Testis (tissue), 3 donors: ENCODE data around the gene WFIKKN2. TPM values are rescaled to one million over a fixed set of nuclear protein-coding genes. Genes with fewer than 3 reads are reported as not detected.

Source experiments
- DNase-seq: peaks from one replicate; pipeline ENCODE4 v3.0.0-alpha.2; 2019
- H3K27ac ChIP-seq, 2 donors: fragments of 200-600 bp; sonication (generic); one replicate each; pipeline ENCODE4 v1.5.1; 2019
- H3K27me3 ChIP-seq: fragments of 200-600 bp; sonication (generic); one replicate; pipeline ENCODE4 v1.5.1; 2019
- H3K36me3 ChIP-seq: fragments of 200-600 bp; sonication (generic); one replicate; pipeline ENCODE4 v1.5.1; 2017; ENCODE audit warnings: low read depth; ENCODE audit errors: missing control alignments
- H3K4me1 ChIP-seq: fragments of 200-600 bp; sonication (generic); one replicate; pipeline ENCODE4 v1.5.1; 2019
- H3K4me3 ChIP-seq, 2 donors: fragments of 200-600 bp; sonication (generic); one replicate each; pipeline ENCODE4 v1.5.1; 2017 to 2019
- H3K9me3 ChIP-seq: fragments of 200-600 bp; sonication (generic); one replicate; pipeline ENCODE4 v1.5.1; 2017
- CTCF ChIP-seq, 3 experiments: fragments of 450-650 bp in 2 of 3; fragments of 200-600 bp in 1 of 3; sonication (generic) in 1 of 3; IDR thresholded peaks; one replicate each; pipeline ENCODE4 v1.5.1; 2016 to 2019; ENCODE audit warnings: antibody characterized with exemption in 3 of 3, mild to moderate bottlenecking in 2 of 3, moderate library complexity in 1 of 3
- POLR2A ChIP-seq: fragments of 450-650 bp; IDR thresholded peaks from one replicate; pipeline ENCODE4 v1.6.1; 2017; ENCODE audit warnings: antibody characterized with exemption, mild to moderate bottlenecking, moderate library complexity
- WGBS, 2 donors: methylation state at CpG; one replicate each; pipeline ENCODE4 v1.1.5; 2018; 5-methylcytosine and 5-hydroxymethylcytosine counted together
- intact Hi-C: fragments of 100-400 bp; cut with DNase I; formaldehyde crosslinking; loops from one replicate; pipeline ENCODE4 v1.15.1; 2023; ENCODE audit warnings: low total_unique reads
- polyA plus RNA-seq: library from polyadenylated mRNA; stranded (reverse); fragments of 350-450 nt; fragmentation: Illumina TruSeq; extraction: RNeasy Lipid Tissue Mini Kit (QIAGEN cat#74804); gene quantifications from one replicate; pipeline ENCODE4 v1.2.3, GENCODE V29; 2014; ENCODE audit warnings: low read depth, low replicate concordance; ENCODE audit not compliant: insufficient read depth
- small RNA-seq, 2 donors: library from RNA; depleted of rRNA; stranded (forward); fragments of <200 nt; gene quantifications; one replicate each; pipeline ENCODE3, GENCODE V24; 2016
- total RNA-seq, 2 donors: library from RNA; depleted of rRNA; stranded (reverse); fragments of >200 nt; gene quantifications; one replicate each; pipeline ENCODE4 v1.2.3, GENCODE V29; 2016

Gene WFIKKN2
- total and polyA plus RNA-seq, 3 donors from 2014 or later = 3.7 to 7.3 (median 6.8) TPM

GRCh38 chr17:50887705-50888245 lies 52.4 kb downstream of the WFIKKN2 start:
- TF ChIP-seq POLR2A = no peak
- TF ChIP-seq CTCF (IDR thresholded peaks at IDR 0.05) = no peak
- whole genome bisulfite sequencing, 2 donors = 93 to 97% methylated on average over 5 of the region's 5 CpGs
- no peaks in the 10 kb centered on the region for H3K27me3 ChIP-seq
- H3K36me3 ChIP-seq = no peaks in the 10 kb centered on the region
- no peak overlapping the region for H3K27ac ChIP-seq
- H3K4me1 ChIP-seq = no peaks in the 10 kb centered on the region
- no peak for DNase-seq
- intact Hi-C loops = no loop called here
- H3K9me3 ChIP-seq = no peaks in the 10 kb centered on the region
- H3K4me3 ChIP-seq = no peak overlapping the region

GRCh38 chr17:50889528-50890118 lies 54.2 kb downstream of the WFIKKN2 start:
- no peak for TF ChIP-seq CTCF (IDR thresholded peaks at IDR 0.05)
- no peak for TF ChIP-seq POLR2A
- no peak for DNase-seq
- H3K4me3 ChIP-seq = no peak overlapping the region
- no peaks in the 10 kb centered on the region for H3K4me1 ChIP-seq
- no peak overlapping the region for H3K27ac ChIP-seq
- intact Hi-C loops = no loop called here
- 92 to 94% methylated on average over 3 of the region's 3 CpGs for WGBS, 2 donors
- H3K36me3 ChIP-seq = no peaks in the 10 kb centered on the region
- H3K27me3 ChIP-seq = no peaks in the 10 kb centered on the region
- H3K9me3 ChIP-seq = no peaks in the 10 kb centered on the region

- Histone ChIP-seq H3K27ac (no peak overlapping the region), H3K9me3 (no peaks in the 10 kb centered on the region), H3K27me3 (no peaks in the 10 kb centered on the region), H3K4me3 (no peak overlapping the region), H3K4me1 (no peaks in the 10 kb centered on the region), H3K36me3 (no peaks in the 10 kb centered on the region)
- TF ChIP-seq POLR2A (no peak), CTCF (IDR thresholded peaks at IDR 0.05) (no peak)
- intact Hi-C loops = no loop called here
- WGBS, 2 donors = 81 to 87% methylated on average over 12 of the region's 12 CpGs
- DNase-seq = no peak
Observed at GRCh38 chr17:50890675-50891516, 55.5 kb downstream of the WFIKKN2 start.

GRCh38 chr17:50891577-50891989 lies 56.2 kb downstream of the WFIKKN2 start:
- no peaks in the 10 kb centered on the region for H3K9me3 ChIP-seq
- H3K27ac ChIP-seq = no peak overlapping the region
- intact Hi-C loops = no loop called here
- WGBS, 2 donors = 86 to 93% methylated on average over 4 of the region's 4 CpGs
- no peaks in the 10 kb centered on the region for H3K27me3 ChIP-seq
- no peak for TF ChIP-seq CTCF (IDR thresholded peaks at IDR 0.05)
- TF ChIP-seq POLR2A = no peak
- DNase-seq = no peak
- no peaks in the 10 kb centered on the region for H3K36me3 ChIP-seq
- H3K4me1 ChIP-seq = no peaks in the 10 kb centered on the region
- H3K4me3 ChIP-seq = no peak overlapping the region

Small RNA genes lying within 50 kb of the gene (small RNA-seq; reads per million reads assigned to genes)
- gene AC005921.1 = 0 reads per million in 2 donors

Other genes starting within 250 kb of the WFIKKN2 start
- 10 to 100 TPM in 1 of 2 donors, 1 to 10 TPM in 1; 10.0 to 12.1 TPM for gene ABCC3, start 200.7 kb upstream of the WFIKKN2 start, total RNA-seq
- gene ABCC3, start 200.7 kb upstream of the WFIKKN2 start, polyA plus RNA-seq = 15.4 TPM
- gene ANKRD40, start 127.7 kb upstream of the WFIKKN2 start, total RNA-seq = 10 to 100 TPM; 24.3 to 31.7 TPM
- 24.7 TPM for gene ANKRD40, start 127.7 kb upstream of the WFIKKN2 start, polyA plus RNA-seq
- gene LUC7L3, start 116.0 kb upstream of the WFIKKN2 start, total RNA-seq = 100 to 1,000 TPM; 115 to 160 TPM
- 37.4 TPM for gene LUC7L3, start 116.0 kb upstream of the WFIKKN2 start, polyA plus RNA-seq
- not detected for gene ANKRD40CL, start 68.1 kb upstream of the WFIKKN2 start, total RNA-seq
- gene ANKRD40CL, start 68.1 kb upstream of the WFIKKN2 start, polyA plus RNA-seq = not detected
- gene TOB1, start 30.8 kb downstream of the WFIKKN2 start, total RNA-seq = 10 to 100 TPM; 18.4 to 26.1 TPM
- 42.8 TPM for gene TOB1, start 30.8 kb downstream of the WFIKKN2 start, polyA plus RNA-seq